ENCODE results near the gene HSPG2. TPM values are rescaled to one million over a fixed set of nuclear protein-coding genes. Genes with fewer than 3 reads are reported as not detected.

The HSPG2 gene
- total and polyA plus RNA-seq, 2 of the 13 experiments (the other 11 are each of a cell fraction or from before 2014, with no cell fraction given) = 9.1 to 13.1 TPM

DNA sequence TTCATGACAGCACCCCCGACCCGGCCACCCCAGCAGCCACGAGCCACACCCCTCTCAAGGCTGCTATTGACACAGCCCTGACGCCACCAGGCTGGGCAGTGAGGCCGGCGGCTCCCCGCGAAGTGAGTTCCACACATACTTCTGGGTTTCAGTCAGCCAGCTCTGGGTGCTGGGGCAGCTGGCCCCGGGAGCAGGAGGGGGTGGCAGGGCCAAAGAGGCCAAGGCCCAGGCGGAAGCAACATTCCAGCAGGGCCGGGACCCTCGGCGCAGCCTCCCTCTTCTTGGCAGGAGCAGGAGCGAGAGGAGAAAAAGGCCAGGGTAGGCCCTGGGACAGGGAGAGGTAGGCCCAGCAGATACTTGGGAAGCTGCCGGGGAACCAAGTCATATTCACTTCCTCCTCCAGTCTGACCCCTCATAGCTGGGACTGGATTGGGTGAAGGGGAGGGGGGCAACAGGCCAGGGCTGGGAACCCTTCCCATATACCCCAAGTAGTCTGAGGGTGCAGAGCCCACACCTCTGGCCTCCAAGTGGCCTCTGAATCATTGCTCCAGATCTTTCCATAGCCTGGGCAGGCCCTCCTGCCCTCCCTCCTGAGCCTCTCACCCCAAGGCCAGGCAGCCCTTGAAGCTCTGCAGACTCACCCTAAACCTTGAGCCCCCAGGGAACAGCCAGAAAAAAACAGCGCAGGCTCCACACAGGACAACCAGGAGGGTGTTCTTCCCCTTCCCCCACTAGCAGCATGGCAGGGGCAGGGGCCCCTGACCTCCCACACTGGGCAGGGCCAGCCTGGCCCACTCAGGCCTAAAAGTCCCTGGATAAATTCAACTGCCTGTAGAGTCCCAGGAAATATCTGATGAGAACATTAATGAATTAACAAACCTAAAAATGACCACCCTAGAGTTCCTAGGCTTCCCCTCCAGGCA is 5.7 kb downstream of the HSPG2 start (continued):
- TF ChIP-seq, protein P1, sequence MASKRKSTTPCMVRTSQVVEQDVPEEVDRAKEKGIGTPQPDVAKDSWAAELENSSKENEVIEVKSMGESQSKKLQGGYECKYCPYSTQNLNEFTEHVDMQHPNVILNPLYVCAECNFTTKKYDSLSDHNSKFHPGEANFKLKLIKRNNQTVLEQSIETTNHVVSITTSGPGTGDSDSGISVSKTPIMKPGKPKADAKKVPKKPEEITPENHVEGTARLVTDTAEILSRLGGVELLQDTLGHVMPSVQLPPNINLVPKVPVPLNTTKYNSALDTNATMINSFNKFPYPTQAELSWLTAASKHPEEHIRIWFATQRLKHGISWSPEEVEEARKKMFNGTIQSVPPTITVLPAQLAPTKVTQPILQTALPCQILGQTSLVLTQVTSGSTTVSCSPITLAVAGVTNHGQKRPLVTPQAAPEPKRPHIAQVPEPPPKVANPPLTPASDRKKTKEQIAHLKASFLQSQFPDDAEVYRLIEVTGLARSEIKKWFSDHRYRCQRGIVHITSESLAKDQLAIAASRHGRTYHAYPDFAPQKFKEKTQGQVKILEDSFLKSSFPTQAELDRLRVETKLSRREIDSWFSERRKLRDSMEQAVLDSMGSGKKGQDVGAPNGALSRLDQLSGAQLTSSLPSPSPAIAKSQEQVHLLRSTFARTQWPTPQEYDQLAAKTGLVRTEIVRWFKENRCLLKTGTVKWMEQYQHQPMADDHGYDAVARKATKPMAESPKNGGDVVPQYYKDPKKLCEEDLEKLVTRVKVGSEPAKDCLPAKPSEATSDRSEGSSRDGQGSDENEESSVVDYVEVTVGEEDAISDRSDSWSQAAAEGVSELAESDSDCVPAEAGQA (IDR thresholded peaks at IDR 0.05; ENCODE audit: low read depth) = no peak
- TF ChIP-seq, protein P1 (CRISPR knock-in tag; IDR thresholded peaks at IDR 0.05; ENCODE audit: borderline replicate concordance) = no peak
- TF ChIP-seq TCF12 (IDR thresholded peaks at IDR 0.05) (no peak), TCF12 (CRISPR knock-in tag; IDR thresholded peaks at IDR 0.05) (no peak), SOX6 (IDR thresholded peaks at IDR 0.05) (no peak), SOX6 (CRISPR knock-in tag; IDR thresholded peaks at IDR 0.05) (peak; percentile 42), ATF7-NPFF (CRISPR knock-in tag; IDR thresholded peaks at IDR 0.05; ENCODE audit: low read depth) (no peak), NR2F6 (IDR thresholded peaks at IDR 0.05) (peak; percentile 74), NR2F6 (CRISPR knock-in tag; IDR thresholded peaks at IDR 0.05) (peak; percentile 84), ZNF136 (CRISPR knock-in tag; IDR thresholded peaks at IDR 0.05; ENCODE audit: low read depth) (0 out of 2 replicates have a peak, but pooled peaks have one; percentile 78), ZIK1 (CRISPR knock-in tag; IDR thresholded peaks at IDR 0.05; ENCODE audit: borderline replicate concordance, low read depth) (no peak), ZNF614 (CRISPR knock-in tag; IDR thresholded peaks at IDR 0.05; ENCODE audit: borderline replicate concordance) (peak; percentile 56; the same call in 1 of the 2 replicates), ZNF772 (CRISPR knock-in tag; IDR thresholded peaks at IDR 0.05) (0 out of 2 replicates have a peak, but pooled peaks have one; percentile 72), ZNF878 (CRISPR knock-in tag; IDR thresholded peaks at IDR 0.05) (no peak), ZSCAN12 (CRISPR knock-in tag; IDR thresholded peaks at IDR 0.05) (no peak), TOE1 (CRISPR knock-in tag; IDR thresholded peaks at IDR 0.05) (no peak), ZNF598 (CRISPR knock-in tag; IDR thresholded peaks at IDR 0.05; ENCODE audit: borderline replicate concordance) (peak; percentile 61; the same call in 1 of the 2 replicates), ZNF232 (CRISPR knock-in tag; IDR thresholded peaks at IDR 0.05; ENCODE audit: borderline replicate concordance) (no peak)
- TF ChIP-seq, protein P2, sequence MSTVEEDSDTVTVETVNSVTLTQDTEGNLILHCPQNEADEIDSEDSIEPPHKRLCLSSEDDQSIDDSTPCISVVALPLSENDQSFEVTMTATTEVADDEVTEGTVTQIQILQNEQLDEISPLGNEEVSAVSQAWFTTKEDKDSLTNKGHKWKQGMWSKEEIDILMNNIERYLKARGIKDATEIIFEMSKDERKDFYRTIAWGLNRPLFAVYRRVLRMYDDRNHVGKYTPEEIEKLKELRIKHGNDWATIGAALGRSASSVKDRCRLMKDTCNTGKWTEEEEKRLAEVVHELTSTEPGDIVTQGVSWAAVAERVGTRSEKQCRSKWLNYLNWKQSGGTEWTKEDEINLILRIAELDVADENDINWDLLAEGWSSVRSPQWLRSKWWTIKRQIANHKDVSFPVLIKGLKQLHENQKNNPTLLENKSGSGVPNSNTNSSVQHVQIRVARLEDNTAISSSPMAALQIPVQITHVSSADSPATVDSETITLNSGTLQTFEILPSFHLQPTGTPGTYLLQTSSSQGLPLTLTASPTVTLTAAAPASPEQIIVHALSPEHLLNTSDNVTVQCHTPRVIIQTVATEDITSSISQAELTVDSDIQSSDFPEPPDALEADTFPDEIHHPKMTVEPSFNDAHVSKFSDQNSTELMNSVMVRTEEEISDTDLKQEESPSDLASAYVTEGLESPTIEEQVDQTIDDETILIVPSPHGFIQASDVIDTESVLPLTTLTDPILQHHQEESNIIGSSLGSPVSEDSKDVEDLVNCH (CRISPR knock-in tag; IDR thresholded peaks at IDR 0.05) = no peak
- TF ChIP-seq, protein P3, sequence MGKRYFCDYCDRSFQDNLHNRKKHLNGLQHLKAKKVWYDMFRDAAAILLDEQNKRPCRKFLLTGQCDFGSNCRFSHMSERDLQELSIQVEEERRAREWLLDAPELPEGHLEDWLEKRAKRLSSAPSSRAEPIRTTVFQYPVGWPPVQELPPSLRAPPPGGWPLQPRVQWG (CRISPR knock-in tag; IDR thresholded peaks at IDR 0.05; ENCODE audit: borderline replicate concordance, low read depth) = no peak
- TF ChIP-seq, protein P4, sequence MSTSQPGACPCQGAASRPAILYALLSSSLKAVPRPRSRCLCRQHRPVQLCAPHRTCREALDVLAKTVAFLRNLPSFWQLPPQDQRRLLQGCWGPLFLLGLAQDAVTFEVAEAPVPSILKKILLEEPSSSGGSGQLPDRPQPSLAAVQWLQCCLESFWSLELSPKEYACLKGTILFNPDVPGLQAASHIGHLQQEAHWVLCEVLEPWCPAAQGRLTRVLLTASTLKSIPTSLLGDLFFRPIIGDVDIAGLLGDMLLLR (CRISPR knock-in tag; IDR thresholded peaks at IDR 0.05) = no peak
